ENCODE measurements around the gene CCDC144A.
"Not testable (repeated sequence)": the region's sequence is repeated elsewhere in the genome, so short reads cannot be mapped to it uniquely, and the experiment has no call there.

The CCDC144A gene

DNA sequence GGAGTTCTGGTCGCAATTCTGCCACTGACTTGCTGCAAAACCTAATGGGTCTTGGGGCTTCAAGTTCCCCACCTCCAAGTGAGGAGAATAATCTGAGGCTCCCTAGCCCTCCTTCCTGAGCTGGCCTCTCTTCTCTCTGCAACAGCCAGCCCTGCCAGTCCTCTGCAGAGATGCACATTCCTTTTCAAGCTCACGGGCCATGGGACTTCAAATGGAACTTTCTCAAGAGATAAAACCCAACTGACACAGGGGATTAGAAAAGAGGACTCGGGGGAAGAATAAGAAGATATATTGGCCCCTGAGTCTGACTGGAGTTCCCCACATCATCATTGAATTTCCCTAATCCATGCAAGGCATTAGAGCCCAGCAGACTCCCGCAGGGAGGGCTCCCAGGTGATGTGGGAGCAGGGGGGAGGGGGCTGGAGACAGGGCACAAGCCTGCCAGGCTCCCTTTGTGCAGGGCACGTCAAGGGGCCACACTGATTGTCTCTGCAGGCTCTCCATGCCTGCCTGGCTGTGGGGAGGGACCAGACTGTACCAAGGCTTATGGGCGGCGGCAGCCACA lies 131.0 kb downstream of the CCDC144A start:
- DNase-seq: no peak

DNA sequence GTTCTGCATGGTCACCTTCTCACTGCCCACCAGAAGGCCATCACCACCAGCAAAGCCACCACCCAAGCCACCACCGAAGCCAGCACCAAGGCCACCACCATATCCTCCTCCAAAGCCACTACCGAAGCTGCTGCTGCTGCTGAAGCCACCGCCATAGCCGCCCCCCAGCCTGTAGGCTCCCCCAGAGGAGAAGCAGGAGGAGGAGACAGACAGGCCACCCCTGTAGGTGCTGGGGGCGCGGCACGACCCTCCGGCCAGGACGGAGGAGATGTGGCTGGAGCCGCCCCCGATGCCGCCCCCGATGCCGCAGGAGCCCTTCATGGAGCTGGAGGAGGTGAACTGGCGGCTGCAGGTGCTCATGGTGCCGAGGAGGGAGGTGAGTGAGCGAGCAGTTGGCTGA lies 132.1 kb downstream of the CCDC144A start:
- not testable (repeated sequence) for DNase-seq

DNA sequence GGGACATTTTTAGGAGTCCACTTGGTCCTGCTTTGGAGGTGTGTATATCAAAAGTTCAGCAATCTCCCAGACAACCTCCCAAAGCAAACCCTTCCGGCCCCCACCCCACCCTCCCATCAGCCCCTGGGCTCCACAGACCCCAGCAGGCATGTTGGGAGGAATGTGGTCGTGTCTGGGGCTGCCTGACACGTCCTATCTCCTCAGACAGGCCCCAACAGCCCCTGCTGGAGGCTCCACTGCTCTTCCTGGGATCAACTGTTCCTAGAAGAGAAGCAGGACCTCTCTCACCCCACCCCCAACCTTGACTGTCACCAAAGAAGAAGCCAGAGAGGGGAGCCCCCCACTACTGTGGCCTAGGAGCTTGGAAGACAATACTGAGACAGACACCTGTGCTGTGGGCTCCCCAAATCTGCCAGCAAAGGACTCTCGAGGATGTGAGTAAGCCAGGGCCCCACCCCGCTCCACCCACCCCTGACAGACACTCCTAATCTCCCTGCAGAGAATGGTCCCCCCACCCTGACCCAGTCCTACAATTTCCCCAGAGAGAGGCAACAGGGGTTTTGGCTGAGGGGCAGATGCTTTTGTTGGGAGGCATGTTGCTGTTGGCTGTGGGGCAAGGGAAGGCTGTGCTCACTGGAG lies 133.8 kb downstream of the CCDC144A start:
- not testable (repeated sequence) for DNase-seq

Measured in GOT3 (cell line).